ENCODE measurements around the gene FABP3. TPM values are rescaled to one million over a fixed set of nuclear protein-coding genes. Genes with fewer than 3 reads are reported as not detected.

The FABP3 gene
- total and polyA plus RNA-seq, 2 donors = 5.2 to 31.9 TPM

DNA sequence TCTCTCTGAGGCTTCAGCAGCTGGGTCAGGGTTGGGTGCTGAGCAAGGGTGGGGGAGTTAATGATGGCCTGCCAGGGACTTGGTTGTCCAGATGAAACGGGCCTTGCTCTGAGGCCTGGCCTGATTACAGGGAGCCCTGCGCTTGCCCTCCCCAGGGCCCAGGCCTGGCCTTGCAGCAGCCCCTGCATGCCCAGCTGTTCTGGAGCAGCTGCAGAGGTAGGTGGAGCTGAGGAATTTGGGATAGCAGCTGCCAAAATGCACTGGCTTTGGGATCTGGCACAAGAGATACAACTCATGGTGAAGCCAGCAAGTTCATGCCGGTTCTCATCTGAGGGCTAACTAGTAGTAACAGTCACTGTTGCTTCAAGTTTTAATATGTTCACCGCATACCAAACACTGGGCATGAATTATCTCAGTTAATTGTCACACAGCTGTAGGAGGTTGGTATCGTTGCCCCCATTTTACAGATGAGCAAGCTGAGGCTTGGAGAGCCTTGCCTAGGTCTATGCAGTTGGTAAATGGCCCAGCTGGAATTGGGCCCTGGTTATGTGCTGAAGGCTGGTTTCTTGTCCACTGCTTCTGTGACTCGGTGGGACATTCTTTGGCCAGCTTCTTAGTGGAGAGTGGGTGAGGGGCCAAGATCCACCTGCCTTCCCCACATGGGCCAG lies 32.8 kb upstream of the FABP3 start:
- DNase-seq (ENCODE audit: low read depth in 6 of 9, low spot score in 9 of 9) = no peak
- WGBS = 95% methylated on average over 6 of the region's 6 CpGs
- Histone ChIP-seq H3K4me1 (ENCODE audit: control insufficient read depth in 2 of 2, insufficient read depth in 2 of 2, low read length in 2 of 2) (no peaks in the 10 kb centered on the region), H3K9me3 (ENCODE audit: control insufficient read depth in 2 of 2, insufficient read depth in 1 of 2, low read length in 1 of 2) (peaks cover 0 to 1% of the 10 kb centered on the region in 2 donors), H3K27me3 (ENCODE audit: control insufficient read depth in 2 of 2, insufficient read depth in 1 of 2, low read length in 1 of 2) (peaks cover 3 to 17% of the 10 kb centered on the region in 2 donors), H3K27ac (ENCODE audit: low read depth in 1 of 2, low read length in 1 of 2) (no peak overlapping the region), H3K36me3 (ENCODE audit: control insufficient read depth in 2 of 2, insufficient read depth in 2 of 2, low read length in 1 of 2) (no peaks in the 10 kb centered on the region), H3K4me3 (ENCODE audit: low read length in 2 of 2) (no peak overlapping the region)

DNA sequence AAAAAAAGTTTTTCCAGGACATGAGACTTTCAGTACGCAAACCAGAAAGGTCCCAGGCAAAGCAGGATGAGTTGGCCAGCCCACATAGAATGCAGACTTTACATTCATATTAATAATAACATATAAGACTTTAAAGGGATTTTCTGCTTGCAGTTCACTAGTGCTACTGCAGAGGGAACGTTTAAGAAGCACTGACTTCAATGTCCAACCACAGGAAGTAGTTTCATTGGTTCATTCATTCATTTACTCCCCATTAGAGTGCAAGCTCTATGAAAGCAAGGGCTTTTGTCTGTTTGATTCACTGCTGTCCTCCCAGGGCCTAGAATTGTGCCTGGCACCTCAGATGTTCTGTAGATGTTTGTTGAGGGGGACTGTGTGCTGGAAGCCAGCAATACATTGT lies 28.4 kb upstream of the FABP3 start:
- no peaks in the 10 kb centered on the region for H3K4me1 ChIP-seq (ENCODE audit: control insufficient read depth in 2 of 2, insufficient read depth in 2 of 2, low read length in 2 of 2)
- no peak overlapping the region for H3K27ac ChIP-seq (ENCODE audit: low read depth in 1 of 2, low read length in 1 of 2)
- no peak overlapping the region for H3K4me3 ChIP-seq (ENCODE audit: low read length in 2 of 2)
- no peak for DNase-seq (ENCODE audit: low read depth in 6 of 9, low spot score in 9 of 9)
- WGBS = 58% methylated on average over 2 of the region's 2 CpGs
- H3K9me3 ChIP-seq (ENCODE audit: control insufficient read depth in 2 of 2, insufficient read depth in 1 of 2, low read length in 1 of 2) = no peaks in the 10 kb centered on the region
- H3K36me3 ChIP-seq (ENCODE audit: control insufficient read depth in 2 of 2, insufficient read depth in 2 of 2, low read length in 1 of 2) = no peaks in the 10 kb centered on the region
- H3K27me3 ChIP-seq (ENCODE audit: control insufficient read depth in 2 of 2, insufficient read depth in 1 of 2, low read length in 1 of 2) = no peaks in the 10 kb centered on the region

DNA sequence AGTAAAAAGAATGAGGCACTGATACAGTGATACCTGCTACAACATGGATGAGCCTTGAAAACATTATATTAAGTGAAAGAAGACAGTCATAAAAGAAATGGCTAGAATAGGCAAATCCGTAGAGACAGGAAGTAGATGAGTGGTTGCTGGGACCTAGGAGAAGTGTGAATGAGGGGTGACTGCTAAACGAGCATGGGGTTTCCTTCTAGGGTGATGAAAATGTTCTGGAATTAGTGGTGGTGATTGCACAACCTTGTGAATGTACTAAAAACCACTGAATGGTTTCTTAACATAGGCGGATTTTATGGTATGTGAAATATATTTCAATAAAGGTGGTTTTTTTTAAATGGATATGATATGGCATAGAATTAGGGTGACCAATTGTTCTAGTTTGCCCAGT lies 27.5 kb upstream of the FABP3 start:
- no peak for DNase-seq (ENCODE audit: low read depth in 6 of 9, low spot score in 9 of 9)
- no peak overlapping the region for H3K4me3 ChIP-seq (ENCODE audit: low read length in 2 of 2)
- 58% methylated on average over 3 of the region's 3 CpGs for WGBS

DNA sequence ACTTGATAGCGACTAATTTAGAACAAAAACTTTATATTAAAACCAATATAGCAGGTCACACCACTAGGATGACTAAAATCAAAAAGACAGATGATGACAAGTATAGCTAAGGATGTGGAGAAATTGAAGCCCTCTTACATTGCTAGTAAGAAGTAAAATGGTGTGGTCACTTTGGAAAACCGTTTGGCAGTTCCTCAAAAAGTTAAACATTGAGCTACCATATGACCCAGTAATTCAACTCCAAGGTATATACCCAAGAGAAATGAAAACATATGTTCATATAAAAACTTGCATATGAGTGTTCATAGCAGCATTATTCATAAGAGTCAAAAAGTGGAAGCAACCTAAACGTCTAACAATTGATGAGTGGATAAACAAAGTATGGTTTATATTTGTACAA lies 27.1 kb upstream of the FABP3 start:
- Histone ChIP-seq H3K27me3 (ENCODE audit: control insufficient read depth in 2 of 2, insufficient read depth in 1 of 2, low read length in 1 of 2) (no peaks in the 10 kb centered on the region), H3K27ac (ENCODE audit: low read depth in 1 of 2, low read length in 1 of 2) (no peak overlapping the region), H3K4me1 (ENCODE audit: control insufficient read depth in 2 of 2, insufficient read depth in 2 of 2, low read length in 2 of 2) (peaks cover 0 to under 1% of the 10 kb centered on the region in 2 donors), H3K4me3 (ENCODE audit: low read length in 2 of 2) (no peak overlapping the region), H3K36me3 (ENCODE audit: control insufficient read depth in 2 of 2, insufficient read depth in 2 of 2, low read length in 1 of 2) (no peaks in the 10 kb centered on the region), H3K9me3 (ENCODE audit: control insufficient read depth in 2 of 2, insufficient read depth in 1 of 2, low read length in 1 of 2) (no peaks in the 10 kb centered on the region)
- DNase-seq (ENCODE audit: low read depth in 6 of 9, low spot score in 9 of 9) = no peak
- 70% methylated on average over 3 of the region's 3 CpGs for WGBS

More for the DNA sequence above, 27.5 kb upstream of the FABP3 start:
- no peaks in the 10 kb centered on the region for H3K36me3 ChIP-seq (ENCODE audit: control insufficient read depth in 2 of 2, insufficient read depth in 2 of 2, low read length in 1 of 2)
- no peaks in the 10 kb centered on the region for H3K4me1 ChIP-seq (ENCODE audit: control insufficient read depth in 2 of 2, insufficient read depth in 2 of 2, low read length in 2 of 2)
- H3K9me3 ChIP-seq (ENCODE audit: control insufficient read depth in 2 of 2, insufficient read depth in 1 of 2, low read length in 1 of 2) = no peaks in the 10 kb centered on the region
- H3K27ac ChIP-seq (ENCODE audit: low read depth in 1 of 2, low read length in 1 of 2) = no peak overlapping the region
- H3K27me3 ChIP-seq (ENCODE audit: control insufficient read depth in 2 of 2, insufficient read depth in 1 of 2, low read length in 1 of 2) = no peaks in the 10 kb centered on the region

- 98% methylated on average over 2 of the region's 2 CpGs for WGBS
- no peak overlapping the region for H3K4me3 ChIP-seq (ENCODE audit: low read length in 2 of 2)
- no peak overlapping the region for H3K27ac ChIP-seq (ENCODE audit: low read depth in 1 of 2, low read length in 1 of 2)
- no peaks in the 10 kb centered on the region for H3K36me3 ChIP-seq (ENCODE audit: control insufficient read depth in 2 of 2, insufficient read depth in 2 of 2, low read length in 1 of 2)
- H3K4me1 ChIP-seq (ENCODE audit: control insufficient read depth in 2 of 2, insufficient read depth in 2 of 2, low read length in 2 of 2) = peaks cover 6 to 12% of the 10 kb centered on the region in 2 donors
- H3K9me3 ChIP-seq (ENCODE audit: control insufficient read depth in 2 of 2, insufficient read depth in 1 of 2, low read length in 1 of 2) = no peaks in the 10 kb centered on the region
- no peaks in the 10 kb centered on the region for H3K27me3 ChIP-seq (ENCODE audit: control insufficient read depth in 2 of 2, insufficient read depth in 1 of 2, low read length in 1 of 2)
- DNase-seq (ENCODE audit: low read depth in 6 of 9, low spot score in 9 of 9) = no peak
Observed at GRCh38 chr1:31398246-31398645, 25.4 kb upstream of the FABP3 start.

DNA sequence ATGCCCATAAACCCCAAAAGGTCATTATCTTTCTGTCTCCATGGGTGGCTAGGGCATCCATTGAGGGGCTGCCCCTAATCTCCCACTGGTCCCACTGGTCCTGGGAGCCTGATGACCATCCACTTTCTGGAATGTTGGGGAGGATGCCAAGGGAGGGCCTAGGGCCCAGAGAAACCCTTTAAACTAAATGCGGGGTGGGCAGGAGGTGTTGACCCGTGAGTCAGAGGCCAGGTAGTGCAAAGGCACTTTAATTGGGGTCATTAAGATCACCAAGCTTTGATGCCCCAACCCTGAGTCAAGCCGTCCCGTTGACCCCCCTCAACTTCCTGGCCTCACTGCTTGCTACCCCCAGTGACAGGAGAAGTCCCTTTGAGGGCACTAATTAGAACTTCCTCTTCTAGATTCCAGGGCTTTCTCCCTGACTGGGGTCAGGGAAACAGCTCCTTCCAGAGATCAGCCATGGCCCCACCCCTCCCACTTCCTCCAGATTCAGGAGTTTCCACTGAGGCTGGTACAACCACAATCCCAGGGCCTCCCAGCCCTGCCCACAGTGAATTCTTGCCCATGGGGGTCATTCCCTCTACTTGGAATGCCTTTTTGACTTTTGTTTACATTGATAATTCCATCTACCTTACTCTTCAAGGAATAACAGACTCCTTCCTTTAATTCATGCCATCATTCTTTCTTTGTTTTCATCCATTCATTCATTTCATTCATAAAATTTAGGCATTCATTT lies 24.7 kb upstream of the FABP3 start:
- peaks cover 6 to 12% of the 10 kb centered on the region in 2 donors for H3K4me1 ChIP-seq (ENCODE audit: control insufficient read depth in 2 of 2, insufficient read depth in 2 of 2, low read length in 2 of 2)
- no peak for DNase-seq (ENCODE audit: low read depth in 6 of 9, low spot score in 9 of 9)
- no peaks in the 10 kb centered on the region for H3K27me3 ChIP-seq (ENCODE audit: control insufficient read depth in 2 of 2, insufficient read depth in 1 of 2, low read length in 1 of 2)
- no peak overlapping the region for H3K4me3 ChIP-seq (ENCODE audit: low read length in 2 of 2)
- no peaks in the 10 kb centered on the region for H3K9me3 ChIP-seq (ENCODE audit: control insufficient read depth in 2 of 2, insufficient read depth in 1 of 2, low read length in 1 of 2)
- WGBS = 83% methylated on average over 4 of the region's 4 CpGs
- no peaks in the 10 kb centered on the region for H3K36me3 ChIP-seq (ENCODE audit: control insufficient read depth in 2 of 2, insufficient read depth in 2 of 2, low read length in 1 of 2)
- no peak overlapping the region for H3K27ac ChIP-seq (ENCODE audit: low read depth in 1 of 2, low read length in 1 of 2)

DNA sequence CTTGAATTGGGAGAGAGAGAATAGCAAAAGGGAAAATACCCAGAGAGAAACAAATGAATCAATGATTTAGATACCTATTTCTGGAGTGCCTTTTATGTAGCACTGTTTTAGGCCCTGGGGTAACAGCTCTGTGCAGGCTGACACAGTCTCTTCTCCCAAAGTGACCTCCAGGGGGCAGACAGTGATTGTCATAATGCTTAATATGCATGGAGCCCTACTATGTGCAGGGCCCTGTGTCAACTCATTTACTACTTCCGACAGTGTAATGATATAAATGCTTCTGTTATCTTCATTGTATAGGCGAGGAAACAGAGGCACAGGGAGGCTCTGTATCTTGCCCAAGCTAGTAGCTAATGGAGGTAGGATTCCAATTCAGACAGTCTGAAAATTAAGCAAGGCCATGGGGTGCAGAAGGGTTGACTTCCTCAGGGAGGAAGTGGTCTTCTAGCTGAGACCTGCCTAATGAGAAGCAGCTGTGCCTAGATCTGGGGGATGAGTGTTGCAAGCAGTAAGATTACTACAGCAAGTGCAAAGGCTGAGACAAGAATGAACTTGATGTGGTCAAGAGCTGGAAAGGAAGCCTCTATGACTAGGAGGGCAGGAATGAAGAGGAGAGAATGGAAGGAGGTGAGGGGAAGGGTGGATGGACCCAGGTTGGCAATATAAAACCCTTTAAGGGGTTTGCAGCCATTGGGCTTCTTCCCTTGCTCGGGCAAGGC lies 23.9 kb upstream of the FABP3 start:
- no peaks in the 10 kb centered on the region for H3K27me3 ChIP-seq (ENCODE audit: control insufficient read depth in 2 of 2, insufficient read depth in 1 of 2, low read length in 1 of 2)
- H3K9me3 ChIP-seq (ENCODE audit: control insufficient read depth in 2 of 2, insufficient read depth in 1 of 2, low read length in 1 of 2) = no peaks in the 10 kb centered on the region
- peaks cover 6 to 12% of the 10 kb centered on the region in 2 donors for H3K4me1 ChIP-seq (ENCODE audit: control insufficient read depth in 2 of 2, insufficient read depth in 2 of 2, low read length in 2 of 2)
- no peak overlapping the region for H3K4me3 ChIP-seq (ENCODE audit: low read length in 2 of 2)
- no peak overlapping the region for H3K27ac ChIP-seq (ENCODE audit: low read depth in 1 of 2, low read length in 1 of 2)
- DNase-seq (ENCODE audit: low read depth in 6 of 9, low spot score in 9 of 9) = peak in 1 of 9 donors; percentile 20
- no peaks in the 10 kb centered on the region for H3K36me3 ChIP-seq (ENCODE audit: control insufficient read depth in 2 of 2, insufficient read depth in 2 of 2, low read length in 1 of 2)
- 97% methylated on average over 3 of the region's 3 CpGs for WGBS

DNA sequence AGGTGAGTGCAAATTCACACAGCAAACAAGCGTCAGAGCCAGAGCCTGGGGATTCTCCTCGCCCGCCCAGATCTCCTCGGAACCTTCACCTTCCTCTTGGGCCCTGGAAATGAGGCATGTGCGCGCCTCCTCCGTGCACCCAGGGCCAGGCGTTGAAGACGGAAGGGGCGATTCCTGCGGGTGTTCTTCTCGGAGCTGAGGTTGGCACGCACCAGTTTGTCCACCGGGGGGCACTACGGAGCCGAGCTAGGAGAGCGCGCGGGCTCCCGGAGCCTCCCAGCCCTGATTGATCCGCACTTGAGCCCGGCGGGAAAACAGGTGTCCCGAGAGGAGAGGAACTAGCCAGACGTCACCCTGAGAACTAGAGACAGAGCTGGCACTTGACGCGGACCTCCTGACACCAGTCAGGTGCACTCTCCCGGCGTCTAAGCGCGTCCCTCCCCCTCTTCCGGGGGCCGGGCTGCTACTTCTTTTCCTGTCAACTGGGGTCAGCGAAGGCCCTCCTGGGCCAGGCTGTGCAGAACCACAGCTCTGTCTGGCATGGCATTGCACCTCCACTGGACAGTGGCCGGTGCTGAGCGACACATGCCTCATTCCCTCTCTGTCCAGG lies 21.8 kb upstream of the FABP3 start:
- H3K4me3 ChIP-seq (ENCODE audit: low read length in 2 of 2) = peak overlapping the region; percentile 31 to 54

DNA sequence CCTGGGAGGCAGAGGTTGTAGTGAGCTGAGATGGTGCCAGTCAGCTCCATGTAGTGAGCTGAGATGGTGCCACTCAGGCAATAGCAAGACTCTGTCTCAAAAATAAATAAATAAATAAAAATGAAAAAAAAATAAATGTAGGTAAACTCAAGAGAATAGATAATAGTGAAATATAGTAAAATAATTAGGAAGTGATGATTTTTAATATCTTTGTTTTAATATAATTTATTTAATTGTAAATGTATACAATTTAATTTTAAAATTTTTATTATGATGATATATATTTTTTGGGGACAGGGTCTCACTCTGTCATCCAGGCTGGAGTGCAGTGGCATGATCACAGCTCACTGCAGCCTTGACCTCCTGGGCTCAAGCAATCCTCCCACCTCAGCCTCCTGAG lies 20.6 kb upstream of the FABP3 start:
- DNase-seq (ENCODE audit: low read depth in 6 of 9, low spot score in 9 of 9) = no peak
- H3K9me3 ChIP-seq (ENCODE audit: control insufficient read depth in 2 of 2, insufficient read depth in 1 of 2, low read length in 1 of 2) = no peaks in the 10 kb centered on the region
- no peak overlapping the region for H3K27ac ChIP-seq (ENCODE audit: low read depth in 1 of 2, low read length in 1 of 2)
- H3K4me1 ChIP-seq (ENCODE audit: control insufficient read depth in 2 of 2, insufficient read depth in 2 of 2, low read length in 2 of 2) = peaks cover 6 to 12% of the 10 kb centered on the region in 2 donors
- no peaks in the 10 kb centered on the region for H3K36me3 ChIP-seq (ENCODE audit: control insufficient read depth in 2 of 2, insufficient read depth in 2 of 2, low read length in 1 of 2)
- H3K27me3 ChIP-seq (ENCODE audit: control insufficient read depth in 2 of 2, insufficient read depth in 1 of 2, low read length in 1 of 2) = no peaks in the 10 kb centered on the region
- no peak overlapping the region for H3K4me3 ChIP-seq (ENCODE audit: low read length in 2 of 2)

More for the DNA sequence above, 21.8 kb upstream of the FABP3 start:
- peak; percentile 61 to 89 (median 75) for DNase-seq (ENCODE audit: low read depth in 6 of 9, low spot score in 9 of 9)
- Histone ChIP-seq H3K27ac (ENCODE audit: low read depth in 1 of 2, low read length in 1 of 2) (peak overlapping the region; percentile 34 to 49), H3K36me3 (ENCODE audit: control insufficient read depth in 2 of 2, insufficient read depth in 2 of 2, low read length in 1 of 2) (no peaks in the 10 kb centered on the region), H3K9me3 (ENCODE audit: control insufficient read depth in 2 of 2, insufficient read depth in 1 of 2, low read length in 1 of 2) (no peaks in the 10 kb centered on the region), H3K4me1 (ENCODE audit: control insufficient read depth in 2 of 2, insufficient read depth in 2 of 2, low read length in 2 of 2) (peaks cover 6 to 12% of the 10 kb centered on the region in 2 donors), H3K27me3 (ENCODE audit: control insufficient read depth in 2 of 2, insufficient read depth in 1 of 2, low read length in 1 of 2) (no peaks in the 10 kb centered on the region)
- 3% methylated on average over 36 of the region's 36 CpGs for WGBS
